ENCODE results near the gene NENF. TPM values are rescaled to one million over a fixed set of nuclear protein-coding genes. Genes with fewer than 3 reads are reported as not detected.

Gene NENF
- polyA plus RNA-seq, 1 donor (not counting 4 experiments of a cell fraction or from before 2014, with no cell fraction given): 65.6 TPM

DNA sequence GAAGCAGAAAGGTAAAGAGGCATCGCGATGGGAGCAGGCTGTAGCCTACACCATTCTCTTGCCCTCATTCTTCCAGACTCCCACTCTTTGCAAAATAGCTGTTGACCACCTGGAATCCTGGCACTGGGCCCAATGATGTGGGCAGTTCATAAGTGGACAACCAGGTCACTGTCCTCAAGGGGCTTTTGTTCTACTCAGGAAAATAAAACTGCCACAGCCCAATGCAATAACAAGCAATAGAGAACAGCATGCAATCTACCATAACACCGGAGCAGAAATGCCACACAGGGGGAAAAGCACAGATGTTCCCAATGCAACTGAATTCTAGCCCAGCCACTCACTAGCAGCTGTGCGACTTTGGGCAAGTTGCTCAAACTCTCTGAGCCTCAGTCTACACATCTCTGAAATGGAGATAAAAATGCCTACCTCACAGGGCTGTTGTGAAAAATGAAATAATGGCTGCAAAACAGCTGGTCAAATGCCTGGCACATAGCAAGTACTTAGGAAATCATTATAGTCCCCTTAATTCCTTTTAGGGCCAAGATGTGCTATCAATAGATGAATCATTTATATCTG lies 56.7 kb downstream of the NENF start:
- Histone ChIP-seq H3K9me3 (ENCODE audit: control insufficient read depth, low read depth, low read length) (no peaks in the 10 kb centered on the region), H3K36me3 (ENCODE audit: control insufficient read depth in 2 of 2, extremely low read depth in 1 of 2, insufficient read depth in 2 of 2, low read length in 2 of 2) (no peaks in the 10 kb centered on the region), H2AFZ (ENCODE audit: control insufficient read depth, low read length) (no peak overlapping the region), H3K79me2 (ENCODE audit: control insufficient read depth, insufficient read depth, low read length) (no peaks in the 10 kb centered on the region), H3K9me1 (ENCODE audit: control insufficient read depth, extremely low read depth, insufficient read depth, low read length) (no peaks in the 10 kb centered on the region), H3K4me3 (ENCODE audit: control insufficient read depth in 2 of 3, extremely low read depth in 1 of 3, insufficient read depth in 2 of 3, low read depth in 1 of 3, low read length in 3 of 3) (no peak overlapping the region), H4K20me1 (ENCODE audit: control insufficient read depth, extremely low read depth, insufficient read depth, low read length) (no peaks in the 10 kb centered on the region), H3K27me3 (ENCODE audit: control insufficient read depth, extremely low read depth, insufficient read depth, low read length) (no peaks in the 10 kb centered on the region), H3K4me1 (ENCODE audit: control insufficient read depth, extremely low read depth, insufficient read depth, low read length) (peaks cover 15% of the 10 kb centered on the region), H3K4me2 (ENCODE audit: control insufficient read depth, extremely low read depth, insufficient read depth, low read depth, low read length) (no peak overlapping the region), H3K9ac (ENCODE audit: control insufficient read depth, extremely low read depth, insufficient read depth, low read length) (peak overlapping the region; percentile 31), H3K27ac (ENCODE audit: control insufficient read depth, insufficient read depth, low read length) (no peak overlapping the region)
- no peak for FAIRE-seq
- dilution Hi-C loops (cut with MboI; ENCODE audit: extremely low pct_ligation_motif_present, low sequenced_read_pairs): no loop called here
- DNase-seq (ENCODE audit: low read depth, low spot score): no peak
- TF ChIP-seq CTCF (optimal IDR thresholded peaks at IDR 0.05 in 1 of 3, IDR thresholded peaks at IDR 0.05 in 1 of 3, conservative IDR thresholded peaks at IDR 0.05 in 1 of 3; ENCODE audit: extremely low read depth in 1 of 3, insufficient read depth in 2 of 3, low read length in 3 of 3) (no peak), EZH2 (IDR thresholded peaks at IDR 0.05; ENCODE audit: low read length) (no peak)

GRCh38 chr1:212490276-212490675 lies 57.6 kb downstream of the NENF start:
- DNase-seq (ENCODE audit: low read depth, low spot score) (no peak), FAIRE-seq (no peak)
- Histone ChIP-seq H4K20me1 (ENCODE audit: control insufficient read depth, extremely low read depth, insufficient read depth, low read length) (no peaks in the 10 kb centered on the region), H2AFZ (ENCODE audit: control insufficient read depth, low read length) (no peak overlapping the region), H3K27me3 (ENCODE audit: control insufficient read depth, extremely low read depth, insufficient read depth, low read length) (no peaks in the 10 kb centered on the region), H3K9ac (ENCODE audit: control insufficient read depth, extremely low read depth, insufficient read depth, low read length) (no peak overlapping the region), H3K4me1 (ENCODE audit: control insufficient read depth, extremely low read depth, insufficient read depth, low read length) (peaks cover 12% of the 10 kb centered on the region), H3K79me2 (ENCODE audit: control insufficient read depth, insufficient read depth, low read length) (no peaks in the 10 kb centered on the region), H3K9me3 (ENCODE audit: control insufficient read depth, low read depth, low read length) (no peaks in the 10 kb centered on the region), H3K4me3 (ENCODE audit: control insufficient read depth in 2 of 3, extremely low read depth in 1 of 3, insufficient read depth in 2 of 3, low read depth in 1 of 3, low read length in 3 of 3) (no peak overlapping the region), H3K36me3 (ENCODE audit: control insufficient read depth in 2 of 2, extremely low read depth in 1 of 2, insufficient read depth in 2 of 2, low read length in 2 of 2) (no peaks in the 10 kb centered on the region), H3K9me1 (ENCODE audit: control insufficient read depth, extremely low read depth, insufficient read depth, low read length) (no peaks in the 10 kb centered on the region), H3K27ac (ENCODE audit: control insufficient read depth, insufficient read depth, low read length) (no peak overlapping the region), H3K4me2 (ENCODE audit: control insufficient read depth, extremely low read depth, insufficient read depth, low read depth, low read length) (no peak overlapping the region)
- no peak for TF ChIP-seq CTCF (optimal IDR thresholded peaks at IDR 0.05 in 1 of 3, IDR thresholded peaks at IDR 0.05 in 1 of 3, conservative IDR thresholded peaks at IDR 0.05 in 1 of 3; ENCODE audit: extremely low read depth in 1 of 3, insufficient read depth in 2 of 3, low read length in 3 of 3)
- TF ChIP-seq EZH2 (IDR thresholded peaks at IDR 0.05; ENCODE audit: low read length): no peak
- dilution Hi-C loops (cut with MboI; ENCODE audit: extremely low pct_ligation_motif_present, low sequenced_read_pairs): no loop called here

Measured in keratinocyte (primary cell).